ENCODE measurements around the gene DPP7. TPM values are rescaled to one million over a fixed set of nuclear protein-coding genes. Genes with fewer than 3 reads are reported as not detected.

The DPP7 gene
- total and polyA plus RNA-seq, 2 of the 4 experiments (the other 2 are of a cell fraction) = 14.9 to 76.4 TPM

- Histone ChIP-seq H3K27ac (ENCODE audit: insufficient read depth, low read length) (no peak overlapping the region), H3K4ac (ENCODE audit: low read depth, low read length) (peak overlapping the region; percentile 43; the same call in 1 of the 2 replicates), H3K9me3 (ENCODE audit: control insufficient read depth, insufficient read depth, low read length) (no peaks in the 10 kb centered on the region), H2BK5ac (ENCODE audit: low read depth, low read length, poor library complexity, severe bottlenecking) (no peak overlapping the region), H3K56ac (ENCODE audit: extremely low read depth, insufficient read depth, low read length) (no peak overlapping the region), H4K91ac (ENCODE audit: insufficient read depth, low read depth, low read length) (peak overlapping the region; percentile 76), H3K4me2 (ENCODE audit: low read depth, low read length) (no peak overlapping the region), H3K9me1 (ENCODE audit: insufficient read depth, low read length) (no peaks in the 10 kb centered on the region), H3K27me3 (ENCODE audit: control insufficient read depth, insufficient read depth, low read length) (no peaks in the 10 kb centered on the region; the same call in 1 of the 2 replicates), H2AK5ac (ENCODE audit: low read depth, low read length) (peak overlapping the region; percentile 70; the same call in 1 of the 2 replicates), H3K23ac (ENCODE audit: low read depth, low read length) (no peak overlapping the region), H3K36me3 (ENCODE audit: control insufficient read depth, insufficient read depth, low read length) (no peaks in the 10 kb centered on the region), H2AK9ac (replicated peaks; ENCODE audit: low read depth, low read length, poor library complexity) (peak overlapping the region; percentile 44), H3K14ac (replicated peaks; ENCODE audit: low read depth, low read length) (no peak overlapping the region), H2BK120ac (ENCODE audit: low read depth, low read length) (no peak overlapping the region), H3K79me1 (ENCODE audit: low read depth in 1 of 2, low read length in 2 of 2) (peaks cover 2 to 11% of the 10 kb centered on the region in 2 experiments), H3K18ac (ENCODE audit: low read depth, low read length) (no peak overlapping the region), H3K4me3 (ENCODE audit: insufficient read depth, low read depth, low read length) (no peak overlapping the region), H2AFZ (replicated peaks; ENCODE audit: low read length, poor library complexity) (peak overlapping the region; percentile 90), H4K5ac (ENCODE audit: low read depth, low read length) (no peak overlapping the region), H3K9ac (ENCODE audit: low read depth, low read length) (peak overlapping the region; percentile 23; the same call in 1 of the 2 replicates), H2BK20ac (ENCODE audit: low read depth, low read length) (no peak overlapping the region), H3K4me1 (ENCODE audit: control insufficient read depth, insufficient read depth, low read length) (peaks cover 3% of the 10 kb centered on the region; the same call in 1 of the 2 replicates), H4K8ac (ENCODE audit: low read depth in 2 of 2, low read length in 2 of 2) (peak overlapping the region; percentile 74 to 79; a peak in 3 of 4 replicates), H2BK15ac (ENCODE audit: low read depth, low read length) (no peak overlapping the region), H4K20me1 (ENCODE audit: insufficient read depth, low read length) (no peaks in the 10 kb centered on the region)
- DNase-seq (no peak), ATAC-seq (ENCODE audit: low read depth) (no peak)
- CTCF ChIA-PET = interaction anchor here (1.0 kb wide), 1 partner anchor 19 kb away, joined by 3 read pairs; no protein-coding TSS in a partner anchor
- POLR2A ChIA-PET (ENCODE audit: unreplicated experiment) = no interaction called here
- dilution Hi-C loops (cut with HindIII; ENCODE audit: low sequenced_read_pairs, unreplicated experiment) = no loop called here
- TF ChIP-seq FOS (IDR thresholded peaks at IDR 0.05; ENCODE audit: low read depth, low read length) (no peak), NFE2L2 (IDR thresholded peaks at IDR 0.05; ENCODE audit: low read depth, low read length) (no peak), USF2 (IDR thresholded peaks at IDR 0.05; ENCODE audit: low read depth, low read length) (no peak), MXI1 (IDR thresholded peaks at IDR 0.05; ENCODE audit: borderline replicate concordance, low read depth, low read length) (no peak), POLR2A (IDR thresholded peaks at IDR 0.05; ENCODE audit: low read depth, low read length) (no peak), SMC3 (IDR thresholded peaks at IDR 0.05; ENCODE audit: low read depth, low read length) (no peak), MAFK (IDR thresholded peaks at IDR 0.05; ENCODE audit: low read depth, low read length) (no peak), RAD21 (IDR thresholded peaks at IDR 0.05; ENCODE audit: low read length) (no peak), CHD1 (IDR thresholded peaks at IDR 0.05; ENCODE audit: low read depth, low read length) (no peak)
- WGBS, 2 experiments (ENCODE audit: extremely low coverage in 2 of 2, insufficient read length in 1 of 2) = no CpG with 5 or more reads among the region's 2 CpGs
- BruUV-seq (replicated peaks) = no TSS peak
- intact Hi-C loops (cut with micrococcal nuclease) = no loop called here
- in situ Hi-C loops (cut with MboI; ENCODE audit: low sequenced_read_pairs) = no loop called here
Measured at GRCh38 chr9:137071282-137071681, 43.3 kb downstream of the DPP7 start.

Measured in IMR-90 (cell line).